SK-N-SH (cell line): ENCODE results near the gene GCH1. TPM values are rescaled to one million over a fixed set of nuclear protein-coding genes. Genes with fewer than 3 reads are reported as not detected.

Experiments
- CTCF ChIA-PET: fragments of 300-600, 350-600 bp; formaldehyde crosslinking; extraction: SDS; loops from one replicate; lab custom pipeline; 2021; lab: Yijun Ruan, JAX
- POLR2A ChIA-PET: fragments of 350-600 bp; sonication (Branson Sonifier 250); formaldehyde crosslinking; extraction: SDS; loops from one replicate; lab custom pipeline; 2020; ENCODE audit warnings: antibody characterized with exemption, inconsistent platforms; lab: Yijun Ruan, JAX
- DNase-seq: peaks from one replicate; pipeline ENCODE4 v3.0.0; 2012
- H2AFZ ChIP-seq: fragments of 200-600 bp; sonication (generic); 2 replicates; pipeline ENCODE4 v1.8.1; 2016; ENCODE audit warnings: antibody characterized with exemption, mild to moderate bottlenecking, low read depth
- H3F3A ChIP-seq: fragments of 200-600 bp; sonication (generic); replicated peaks from 2 replicates; pipeline ENCODE3; 2016; ENCODE audit warnings: antibody characterized with exemption, mild to moderate bottlenecking; ENCODE audit not compliant: insufficient read depth
- H3K27ac ChIP-seq, 2 experiments: fragments of 200-500 bp in 1 of 2; fragments of 200-600 bp in 1 of 2; sonication (Bioruptor generic) in 1 of 2; sonication (generic), shearing (Covaris generic) in 1 of 2; 2 replicates each; pipeline versions ENCODE4 v1.5.1 to v1.6.1; 2014 to 2016; ENCODE audit warnings: low read depth in 2 of 2, inconsistent platforms in 1 of 2, low read length in 1 of 2, mild to moderate bottlenecking in 1 of 2, mixed read lengths in 1 of 2
- H3K27me3 ChIP-seq: fragments of 200-600 bp; sonication (generic), shearing (Covaris generic); 2 replicates; pipeline ENCODE4 v1.6.1; 2016; ENCODE audit warnings: mixed run types; ENCODE audit not compliant: insufficient read depth
- H3K36me3 ChIP-seq, 2 experiments: fragments of 200-500 bp in 1 of 2; fragments of 200-600 bp in 1 of 2; sonication (Bioruptor generic) in 1 of 2; sonication (generic) in 1 of 2; replicated peaks in 1 of 2; 2 replicates each; pipeline versions ENCODE3 to v1.5.1; 2014 to 2016; ENCODE audit warnings: low read length in 1 of 2, mild to moderate bottlenecking in 1 of 2; ENCODE audit not compliant: insufficient read depth in 2 of 2, control insufficient read depth in 1 of 2
- H3K4me1 ChIP-seq, 2 experiments: fragments of 200-500 bp in 1 of 2; fragments of 200-600 bp in 1 of 2; sonication (Bioruptor generic) in 1 of 2; sonication (generic), shearing (Covaris generic) in 1 of 2; 2 replicates each; pipeline versions ENCODE4 v1.5.1 to v1.6.1; 2014 to 2016; ENCODE audit warnings: low read depth in 1 of 2, low read length in 1 of 2, mixed run types in 1 of 2; ENCODE audit not compliant: insufficient read depth in 2 of 2, control insufficient read depth in 1 of 2
- H3K4me2 ChIP-seq: fragments of 200-600 bp; sonication (generic), shearing (Covaris generic); 2 replicates; pipeline ENCODE4 v1.6.1; 2017; ENCODE audit warnings: mixed run types
- H3K4me3 ChIP-seq, 2 experiments: fragments of 200-500 bp in 1 of 2; fragments of 200-600 bp in 1 of 2; sonication (Bioruptor generic) in 1 of 2; sonication (generic), shearing (Covaris generic) in 1 of 2; 2 replicates each; pipeline versions ENCODE4 v1.5.1 to v1.8.1; 2014 to 2016; ENCODE audit warnings: low read depth in 2 of 2, inconsistent platforms in 1 of 2, low read length in 1 of 2, mild to moderate bottlenecking in 1 of 2, mixed read lengths in 1 of 2, moderate library complexity in 1 of 2
- H3K79me2 ChIP-seq: fragments of 200-600 bp; sonication (generic); 2 replicates; pipeline ENCODE4 v1.8.1; 2017; ENCODE audit warnings: mild to moderate bottlenecking; ENCODE audit not compliant: insufficient read depth
- H3K9ac ChIP-seq: fragments of 200-600 bp; sonication (generic); 2 replicates; pipeline ENCODE4 v1.6.1; 2017; ENCODE audit warnings: mixed run types
- H3K9me2 ChIP-seq: fragments of 200-600 bp; sonication (generic); 2 replicates; pipeline ENCODE4 v1.6.1; 2017; ENCODE audit warnings: mixed run types
- H3K9me3 ChIP-seq: fragments of 200-600 bp; sonication (generic); 2 replicates; pipeline ENCODE4 v1.6.1; 2017; ENCODE audit warnings: mixed run types, mild to moderate bottlenecking, moderate library complexity
- H4K20me1 ChIP-seq: fragments of 200-600 bp; sonication (generic); 2 replicates; pipeline ENCODE4 v1.6.1; 2017; ENCODE audit warnings: mild to moderate bottlenecking, mixed run types; ENCODE audit not compliant: insufficient read depth
- FOXJ3 ChIP-seq: sonication (generic); formaldehyde crosslinking; IDR thresholded peaks from 2 replicates; pipeline ENCODE4 v1.5.1; 2020; ENCODE audit warnings: mild to moderate bottlenecking, missing genetic modification reagents
- FOXM1 ChIP-seq: IDR thresholded peaks from 2 replicates; pipeline ENCODE4 v1.4.0; 2012; ENCODE audit warnings: low read depth, mild to moderate bottlenecking
- JUND ChIP-seq: IDR thresholded peaks from 2 replicates; pipeline ENCODE4 v1.4.0; 2012
- MEF2A ChIP-seq: IDR thresholded peaks from 2 replicates; pipeline ENCODE4 v1.4.0; 2012; ENCODE audit warnings: low read depth, borderline replicate concordance
- POLR2AphosphoS5 ChIP-seq: IDR thresholded peaks from 2 replicates; pipeline ENCODE4 v1.6.1; 2012; ENCODE audit warnings: low read depth, low read length
- RAD21 ChIP-seq: IDR thresholded peaks from 2 replicates; pipeline ENCODE4 v1.6.1; 2012; ENCODE audit warnings: mild to moderate bottlenecking, low read length
- RCOR1 ChIP-seq: fragments of 150-350 bp; IDR thresholded peaks from 2 replicates; pipeline ENCODE4 v1.6.1; 2017; ENCODE audit warnings: antibody characterized with exemption, low read length
- REST ChIP-seq: IDR thresholded peaks from 2 replicates; pipeline ENCODE4 v1.6.1; 2012; ENCODE audit warnings: mild to moderate bottlenecking, low read depth, low read length, moderate library complexity
- SMC3 ChIP-seq: IDR thresholded peaks from 2 replicates; pipeline ENCODE4 v1.6.1; 2012; ENCODE audit warnings: low read depth, low read length, improper control_type of control experiment
- TCF12 ChIP-seq: IDR thresholded peaks from 2 replicates; pipeline ENCODE4 v1.4.0; 2012
- TEAD4 ChIP-seq: IDR thresholded peaks from 2 replicates; pipeline ENCODE4 v1.4.0; 2012; ENCODE audit warnings: mild to moderate bottlenecking, borderline replicate concordance; ENCODE audit not compliant: insufficient read depth
- WGBS: methylation state at CpG from one replicate; pipeline ENCODE4 v1.1.6; 2017; ENCODE audit warnings: low lambda C conversion rate; 5-methylcytosine and 5-hydroxymethylcytosine counted together
- polyA plus RNA-seq, 3 experiments: library from polyadenylated mRNA; depleted of rRNA; stranded (reverse); fragments of >200 nt; gene quantifications; 2 replicates each; pipeline ENCODE4 v1.2.3, GENCODE V29; 2012
- TF ChIP-seq, protein P1 (sequence below): IDR thresholded peaks from 2 replicates; pipeline ENCODE4 v1.4.0; 2012; ENCODE audit warnings: low read depth
- TF ChIP-seq, protein P2 (sequence below): IDR thresholded peaks from 2 replicates; pipeline ENCODE4; 2012

Gene GCH1
- polyA plus RNA-seq, 1 of the 3 experiments (the other 2 are of a cell fraction), result 2.2 TPM

- H3K27ac ChIP-seq, result no peak overlapping the region
- peaks cover 5% of the 10 kb centered on the region for H3F3A ChIP-seq
- H2AFZ ChIP-seq, result no peak overlapping the region
- H3K9ac ChIP-seq, result no peak overlapping the region
- peaks cover 4 to 15% of the 10 kb centered on the region in 2 experiments; a peak in 3 of 4 replicates for H3K4me1 ChIP-seq
- POLR2A ChIA-PET, result no interaction called here
- no peaks in the 10 kb centered on the region for H4K20me1 ChIP-seq
- no peaks in the 10 kb centered on the region for H3K9me2 ChIP-seq
- H3K36me3 ChIP-seq, result no peaks in the 10 kb centered on the region
- TF ChIP-seq TEAD4 (no peak), JUND (no peak), MEF2A (no peak), REST (no peak), TCF12 (no peak), POLR2AphosphoS5 (no peak), FOXJ3 (CRISPR knock-in tag) (no peak)
- TF ChIP-seq, protein P1, sequence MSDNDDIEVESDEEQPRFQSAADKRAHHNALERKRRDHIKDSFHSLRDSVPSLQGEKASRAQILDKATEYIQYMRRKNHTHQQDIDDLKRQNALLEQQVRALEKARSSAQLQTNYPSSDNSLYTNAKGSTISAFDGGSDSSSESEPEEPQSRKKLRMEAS, result no peak
- no peaks in the 10 kb centered on the region for H3K27me3 ChIP-seq
- 94% methylated on average over 2 of the region's 2 CpGs for WGBS
- H3K4me2 ChIP-seq, result no peak overlapping the region
- H3K9me3 ChIP-seq, result no peaks in the 10 kb centered on the region
- DNase-seq, result no peak
- H3K4me3 ChIP-seq, result no peak overlapping the region
- H3K79me2 ChIP-seq, result no peaks in the 10 kb centered on the region
- CTCF ChIA-PET, result interaction anchor here (2.2 kb wide), 1 partner anchor 260 kb away, joined by 4 read pairs; no protein-coding TSS in a partner anchor
These were observed 78.7 kb downstream of the GCH1 start for GRCh38 chr14:54823757-54824549.

GRCh38 chr14:54822685-54823084 is 79.9 kb downstream of the GCH1 start:
- Histone ChIP-seq H3F3A (peaks cover 5% of the 10 kb centered on the region), H3K9me2 (no peaks in the 10 kb centered on the region), H3K27me3 (no peaks in the 10 kb centered on the region), H3K9ac (no peak overlapping the region), H3K4me2 (no peak overlapping the region), H3K4me3 (no peak overlapping the region), H3K27ac (no peak overlapping the region), H3K9me3 (no peaks in the 10 kb centered on the region), H3K4me1 (peaks cover 5 to 24% of the 10 kb centered on the region in 2 experiments; a peak in 3 of 4 replicates), H3K79me2 (no peaks in the 10 kb centered on the region), H2AFZ (no peak overlapping the region), H3K36me3 (no peaks in the 10 kb centered on the region), H4K20me1 (no peaks in the 10 kb centered on the region)
- CTCF ChIA-PET, result interaction anchor here (0.7 kb wide), 1 partner anchor 117 kb away, joined by 3 read pairs; no protein-coding TSS in a partner anchor
- POLR2A ChIA-PET, result no interaction called here
- no peak for DNase-seq
- no peak for TF ChIP-seq RAD21
- TF ChIP-seq, protein P2, sequence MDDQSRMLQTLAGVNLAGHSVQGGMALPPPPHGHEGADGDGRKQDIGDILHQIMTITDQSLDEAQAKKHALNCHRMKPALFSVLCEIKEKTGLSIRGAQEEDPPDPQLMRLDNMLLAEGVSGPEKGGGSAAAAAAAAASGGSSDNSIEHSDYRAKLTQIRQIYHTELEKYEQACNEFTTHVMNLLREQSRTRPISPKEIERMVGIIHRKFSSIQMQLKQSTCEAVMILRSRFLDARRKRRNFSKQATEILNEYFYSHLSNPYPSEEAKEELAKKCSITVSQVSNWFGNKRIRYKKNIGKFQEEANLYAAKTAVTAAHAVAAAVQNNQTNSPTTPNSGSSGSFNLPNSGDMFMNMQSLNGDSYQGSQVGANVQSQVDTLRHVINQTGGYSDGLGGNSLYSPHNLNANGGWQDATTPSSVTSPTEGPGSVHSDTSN, result no peak
- no peak for TF ChIP-seq REST
- no peak for TF ChIP-seq SMC3
- TF ChIP-seq RCOR1, result no peak
- TF ChIP-seq FOXM1, result no peak
- no peak for TF ChIP-seq MEF2A
- TF ChIP-seq, all 33 proteins: peak for 0
